ENCODE results near the gene PRRG4. TPM values are rescaled to one million over a fixed set of nuclear protein-coding genes. Genes with fewer than 3 reads are reported as not detected.

Gene PRRG4
- total and polyA plus RNA-seq, 2 of the 4 experiments (the other 2 are of a cell fraction): not detected

GRCh38 chr11:32870676-32871075 lies 40.9 kb downstream of the PRRG4 start:
- no peak for DNase-seq
- no peak overlapping the region for H2BK120ac ChIP-seq (ENCODE audit: low read depth, low read length)
- H3K36me3 ChIP-seq (ENCODE audit: control insufficient read depth, insufficient read depth, low read length): no peaks in the 10 kb centered on the region
- intact Hi-C loops (cut with micrococcal nuclease) (no loop called here), dilution Hi-C loops (cut with HindIII; ENCODE audit: low sequenced_read_pairs, unreplicated experiment) (no loop called here), in situ Hi-C loops (cut with MboI; ENCODE audit: low sequenced_read_pairs) (no loop called here)
- H4K91ac ChIP-seq (ENCODE audit: insufficient read depth, low read depth, low read length): no peak overlapping the region
- no peak overlapping the region for H3K4me2 ChIP-seq (ENCODE audit: low read depth, low read length)
- H3K14ac ChIP-seq (replicated peaks; ENCODE audit: low read depth, low read length): no peak overlapping the region
- TF ChIP-seq CTCF (conservative IDR thresholded peaks at IDR 0.05; ENCODE audit: low read depth, low read length) (0 out of 2 replicates have a peak, but pooled peaks have one; percentile 12), RCOR1 (IDR thresholded peaks at IDR 0.05; ENCODE audit: insufficient replicate concordance, low read length) (no peak)
- H3K23ac ChIP-seq (ENCODE audit: low read depth, low read length): no peak overlapping the region
- ChIA-PET POLR2A (ENCODE audit: unreplicated experiment) (no interaction called here), CTCF (no interaction called here)
- H4K5ac ChIP-seq (ENCODE audit: low read depth, low read length): no peak overlapping the region
- no peak overlapping the region for H2BK5ac ChIP-seq (ENCODE audit: low read depth, low read length, poor library complexity, severe bottlenecking)
- H3K4me1 ChIP-seq (ENCODE audit: control insufficient read depth, insufficient read depth, low read length): no peaks in the 10 kb centered on the region
- H2AK5ac ChIP-seq (ENCODE audit: low read depth, low read length): no peak overlapping the region
- H3K4ac ChIP-seq (ENCODE audit: low read depth, low read length): no peak overlapping the region
- no peak overlapping the region for H3K9ac ChIP-seq (ENCODE audit: low read depth, low read length)
- no peak for ATAC-seq (ENCODE audit: low read depth)
- H2AK9ac ChIP-seq (replicated peaks; ENCODE audit: low read depth, low read length, poor library complexity): no peak overlapping the region
- H2BK15ac ChIP-seq (ENCODE audit: low read depth, low read length): no peak overlapping the region
- H3K9me1 ChIP-seq (ENCODE audit: insufficient read depth, low read length): no peaks in the 10 kb centered on the region
- no peak overlapping the region for H3K4me3 ChIP-seq (ENCODE audit: insufficient read depth, low read depth, low read length)
- no peak overlapping the region for H2AFZ ChIP-seq (replicated peaks; ENCODE audit: low read length, poor library complexity)
- no peaks in the 10 kb centered on the region for H4K20me1 ChIP-seq (ENCODE audit: insufficient read depth, low read length)
- no peak overlapping the region for H3K56ac ChIP-seq (ENCODE audit: extremely low read depth, insufficient read depth, low read length)
- WGBS, 2 experiments (ENCODE audit: extremely low coverage in 2 of 2, insufficient read length in 1 of 2): 40% methylated on average over 2 of the region's 2 CpGs; no CpG with 5 or more reads in 1 of the 2 experiments
- BruUV-seq (replicated peaks): no TSS peak
- peaks cover 1% of the 10 kb centered on the region; the same call in 1 of the 2 replicates for H3K9me3 ChIP-seq (ENCODE audit: control insufficient read depth, insufficient read depth, low read length)
- no peaks in the 10 kb centered on the region for H3K79me1 ChIP-seq (ENCODE audit: low read depth in 1 of 2, low read length in 2 of 2)
- no peak overlapping the region for H4K8ac ChIP-seq (ENCODE audit: low read depth in 2 of 2, low read length in 2 of 2)
- no peaks in the 10 kb centered on the region for H3K27me3 ChIP-seq (ENCODE audit: control insufficient read depth, insufficient read depth, low read length)
- no peak overlapping the region for H2BK20ac ChIP-seq (ENCODE audit: low read depth, low read length)
- no peak overlapping the region for H3K27ac ChIP-seq (ENCODE audit: insufficient read depth, low read length)
- H3K18ac ChIP-seq (ENCODE audit: low read depth, low read length): no peak overlapping the region

All from IMR-90 (cell line).